OCI-LY7 (cell line): Measurements from ENCODE around the gene HTD2. TPM values are rescaled to one million over a fixed set of nuclear protein-coding genes. Genes with fewer than 3 reads are reported as not detected.

Experiments
- Bru-seq: library from RNA; stranded (reverse); fragments of 400-500 nt; gene quantifications from one replicate; lab custom pipeline; 2021; lab: Mats Ljungman, UMichigan
- BruChase-seq, 2 experiments: library from RNA; stranded (reverse); fragments of 400-500 nt; gene quantifications; one replicate each; lab custom pipeline; 2021; lab: Mats Ljungman, UMichigan
- BruUV-seq: library from RNA; stranded (reverse); fragments of 400-500 nt; replicated peaks from 2 replicates; lab custom pipeline; 2021; lab: Mats Ljungman, UMichigan
- CTCF ChIA-PET: fragments of 300-600 bp; sonication (Branson Sonifier 250); formaldehyde crosslinking; loops from one replicate; lab custom pipeline; 2022; ENCODE audit warnings: antibody characterized with exemption; ENCODE audit not compliant: unreplicated experiment; lab: Charles Lee
- POLR2A ChIA-PET: fragments of 300-600 bp; sonication (Branson Sonifier 250); formaldehyde crosslinking; loops from one replicate; lab custom pipeline; 2022; ENCODE audit warnings: antibody characterized with exemption; lab: Charles Lee
- DNase-seq: peaks from one replicate; pipeline ENCODE4 v3.0.0-alpha.2; 2015; ENCODE audit warnings: low spot score
- H2AFZ ChIP-seq: fragments of 200-600 bp; sonication (generic), shearing (Covaris generic); 2 replicates; pipeline ENCODE4 v1.6.1; 2014; ENCODE audit warnings: mild to moderate bottlenecking, antibody characterized with exemption, low read length, moderate library complexity
- H3K27ac ChIP-seq: fragments of 200-600 bp; sonication (generic); 2 replicates; pipeline ENCODE4 v1.5.1; 2014; ENCODE audit warnings: mixed run types, low read depth, mild to moderate bottlenecking, moderate library complexity, low read length, inconsistent platforms; ENCODE audit not compliant: poor library complexity, severe bottlenecking
- H3K36me3 ChIP-seq: fragments of 200-600 bp; sonication (generic); 2 replicates; pipeline ENCODE4 v1.6.1; 2014; ENCODE audit warnings: mild to moderate bottlenecking, antibody characterized with exemption, low read length, moderate library complexity, mixed read lengths; ENCODE audit not compliant: insufficient read depth
- H3K4me1 ChIP-seq: fragments of 200-600 bp; sonication (generic); 2 replicates; pipeline ENCODE4 v1.5.1; 2014; ENCODE audit warnings: mild to moderate bottlenecking, low read length; ENCODE audit not compliant: insufficient read depth, poor library complexity, severe bottlenecking
- H3K4me2 ChIP-seq: fragments of 200-600 bp; sonication (generic); 2 replicates; pipeline ENCODE4 v1.6.1; 2014; ENCODE audit warnings: mild to moderate bottlenecking, low read length
- H3K4me3 ChIP-seq: fragments of 200-600 bp; sonication (generic); 2 replicates; pipeline ENCODE4 v1.5.1; 2014; ENCODE audit warnings: mild to moderate bottlenecking, low read depth, low read length; ENCODE audit not compliant: poor library complexity, severe bottlenecking
- H3K79me2 ChIP-seq: fragments of 200-600 bp; sonication (generic); 2 replicates; pipeline ENCODE4 v1.6.1; 2016; ENCODE audit warnings: low read depth, mild to moderate bottlenecking, low read length, moderate library complexity, mixed read lengths; ENCODE audit not compliant: insufficient read depth
- H3K9me2 ChIP-seq: fragments of 200-600 bp; sonication (generic); 2 replicates; pipeline ENCODE4 v1.6.1; 2016; ENCODE audit warnings: mild to moderate bottlenecking, low read length, mixed read lengths; ENCODE audit not compliant: insufficient read depth
- H3K9me3 ChIP-seq: fragments of 200-600 bp; sonication (generic); 2 replicates; pipeline ENCODE4 v1.6.1; 2014; ENCODE audit warnings: mild to moderate bottlenecking, mixed run types, low read length, mixed read lengths
- H4K20me1 ChIP-seq: fragments of 200-600 bp; sonication (generic); 2 replicates; pipeline ENCODE4 v1.6.1; 2014; ENCODE audit warnings: mild to moderate bottlenecking, antibody characterized with exemption, low read length, moderate library complexity, mixed read lengths; ENCODE audit not compliant: insufficient read depth
- EZH2phosphoT487 ChIP-seq: fragments of 200-600 bp; sonication (generic); IDR thresholded peaks from 2 replicates; pipeline ENCODE4 v1.6.1; 2018; ENCODE audit warnings: low read depth, borderline replicate concordance, mild to moderate bottlenecking, mixed run types, antibody characterized with exemption, low read length, moderate library complexity, mixed read lengths
- intact Hi-C: fragments of 100-400 bp; cut with micrococcal nuclease; formaldehyde crosslinking; loops from one replicate; pipeline ENCODE4 v1.10.0; 2022; ENCODE audit not compliant: unreplicated experiment
- long read RNA-seq: library from polyadenylated mRNA; stranded (forward); transcript quantifications from one replicate; pipeline ENCODE4 v2.0.0, GENCODE V29; 2022
- total RNA-seq, 2 experiments: library from RNA; depleted of rRNA in 1 of 2; stranded (reverse); fragments of >200 nt in 1 of 2; shearing (Covaris generic) in 1 of 2; gene quantifications; 2 replicates each; pipeline ENCODE4 v1.2.3, GENCODE V29; 2014 to 2022
- TF ChIP-seq, protein P1 (sequence below): fragments of 200-600 bp; sonication (generic); conservative IDR thresholded peaks from 2 replicates; pipeline ENCODE4 v1.5.1; 2014; ENCODE audit warnings: mild to moderate bottlenecking, antibody characterized with exemption, low read length, moderate library complexity, mixed read lengths

Gene HTD2
- total RNA-seq (2014; rRNA removed; shearing (Covaris generic)) (6.4 and 10.0 TPM in 2 replicates), total RNA-seq (2022) (8.0 and 13.0 TPM in 2 replicates), Bru-seq, nascent RNA (percentile 81 among the genes with signal in this experiment), BruChase-seq, experiment 1, labeled RNA remaining after a 6-hour chase (percentile 78 among the genes with signal in this experiment), BruChase-seq, experiment 2, labeled RNA remaining after a 2-hour chase (percentile 68 among the genes with signal in this experiment)
- long read RNA-seq, transcript HTD2-201 (5 exons, 1,508 nt): minor isoform, 6 of 18 reads
- long read RNA-seq, transcript HTD2-206 (5 exons, 1,378 nt): major isoform, 12 of 18 reads
- long read RNA-seq, partial matches to known transcripts: 0 of 18 reads
- long read RNA-seq, other reads (novel, unspliced or antisense): 0 of 18 reads

DNA sequence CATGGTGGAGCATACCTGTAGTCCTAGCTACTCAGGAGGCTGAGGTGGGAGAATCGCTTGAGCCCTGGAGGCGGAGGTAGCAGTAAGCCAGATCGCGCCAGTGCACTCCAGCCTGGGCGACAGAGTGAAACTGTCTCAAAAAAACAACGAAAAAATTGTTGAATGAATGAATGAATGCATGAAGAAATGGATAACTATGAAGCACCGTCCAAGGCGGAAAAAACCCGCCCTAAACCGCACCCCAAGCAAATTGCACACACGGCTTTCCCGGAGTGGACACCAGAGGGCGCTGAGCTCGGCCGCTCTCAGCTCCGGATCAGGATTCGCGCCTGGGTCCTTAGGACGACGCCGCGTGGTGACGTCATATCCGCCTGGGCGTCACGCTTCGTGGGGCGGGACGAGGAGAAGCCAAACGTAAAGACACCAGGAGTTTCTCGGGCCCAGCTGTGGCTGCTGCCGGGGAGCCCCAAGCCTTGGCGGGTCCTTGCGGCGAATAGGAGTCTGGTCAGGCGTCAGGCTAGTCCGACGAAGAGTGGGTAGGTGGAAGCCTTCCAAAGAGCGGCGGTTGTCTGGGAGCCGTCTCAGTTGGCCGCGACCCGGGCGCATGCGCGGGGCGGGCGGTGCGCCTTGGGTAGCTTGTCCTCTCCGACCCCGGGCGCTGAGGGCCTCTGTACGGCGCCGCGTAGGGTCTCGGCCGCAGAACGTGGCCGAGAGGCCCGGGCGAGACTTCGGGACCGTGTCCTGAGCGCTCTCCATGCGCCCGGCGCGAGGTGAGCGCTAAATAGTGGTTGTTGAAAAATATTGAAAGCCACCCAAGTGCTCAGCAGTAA lies at the start of gene HTD2, which contains the start of gene RPP14:
TSS of gene HTD2 (plus strand) at position 639 of the 830 bp plus-strand sequence. CDS start 11,094 bp downstream, outside the sequence.
TSS of gene RPP14 (plus strand) at position 364 of the 830 bp plus-strand sequence. CDS start 4,085 bp downstream, outside the sequence.
- no peaks in the 10 kb centered on the region for H3K9me2 ChIP-seq
- CTCF ChIA-PET: interaction anchor here (0.6 to 2.1 kb wide), 11 partner anchors 11 to 194 kb away, joined by 3 to 8 read pairs (median 3); no protein-coding TSS in a partner anchor
- POLR2A ChIA-PET: interaction anchor here (0.5 to 2.6 kb wide), 23 partner anchors 9 to 233 kb away, joined by 3 to 12 read pairs (median 3); partner anchors contain the start of gene PDHB
- peaks cover 20% of the 10 kb centered on the region for H4K20me1 ChIP-seq
- peak within 1 kb of the TSS; percentile 51; the same call in 1 of the 2 replicates for H2AFZ ChIP-seq
- H3K4me2 ChIP-seq: peak within 1 kb of the TSS; percentile 91
- peak within 1 kb of the TSS; percentile 82 for H3K4me3 ChIP-seq
- no TSS peak for BruUV-seq
- no peak for TF ChIP-seq EZH2phosphoT487
- TF ChIP-seq, protein P1, sequence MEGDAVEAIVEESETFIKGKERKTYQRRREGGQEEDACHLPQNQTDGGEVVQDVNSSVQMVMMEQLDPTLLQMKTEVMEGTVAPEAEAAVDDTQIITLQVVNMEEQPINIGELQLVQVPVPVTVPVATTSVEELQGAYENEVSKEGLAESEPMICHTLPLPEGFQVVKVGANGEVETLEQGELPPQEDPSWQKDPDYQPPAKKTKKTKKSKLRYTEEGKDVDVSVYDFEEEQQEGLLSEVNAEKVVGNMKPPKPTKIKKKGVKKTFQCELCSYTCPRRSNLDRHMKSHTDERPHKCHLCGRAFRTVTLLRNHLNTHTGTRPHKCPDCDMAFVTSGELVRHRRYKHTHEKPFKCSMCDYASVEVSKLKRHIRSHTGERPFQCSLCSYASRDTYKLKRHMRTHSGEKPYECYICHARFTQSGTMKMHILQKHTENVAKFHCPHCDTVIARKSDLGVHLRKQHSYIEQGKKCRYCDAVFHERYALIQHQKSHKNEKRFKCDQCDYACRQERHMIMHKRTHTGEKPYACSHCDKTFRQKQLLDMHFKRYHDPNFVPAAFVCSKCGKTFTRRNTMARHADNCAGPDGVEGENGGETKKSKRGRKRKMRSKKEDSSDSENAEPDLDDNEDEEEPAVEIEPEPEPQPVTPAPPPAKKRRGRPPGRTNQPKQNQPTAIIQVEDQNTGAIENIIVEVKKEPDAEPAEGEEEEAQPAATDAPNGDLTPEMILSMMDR: peak; percentile 87
- H3K79me2 ChIP-seq: peaks cover 43% of the 10 kb centered on the region
- intact Hi-C loops: loop anchor here (1.0 to 5.0 kb wide), 4 partner anchors 69 to 326 kb away; partner anchors contain the start of genes ABHD6 and KCTD6
- peaks cover 40% of the 10 kb centered on the region for H3K36me3 ChIP-seq
- peaks cover 16% of the 10 kb centered on the region for H3K4me1 ChIP-seq
- H3K27ac ChIP-seq: peak within 1 kb of the TSS; percentile 81
- peak; percentile 99 for DNase-seq
- peaks cover 13% of the 10 kb centered on the region for H3K9me3 ChIP-seq

DNA sequence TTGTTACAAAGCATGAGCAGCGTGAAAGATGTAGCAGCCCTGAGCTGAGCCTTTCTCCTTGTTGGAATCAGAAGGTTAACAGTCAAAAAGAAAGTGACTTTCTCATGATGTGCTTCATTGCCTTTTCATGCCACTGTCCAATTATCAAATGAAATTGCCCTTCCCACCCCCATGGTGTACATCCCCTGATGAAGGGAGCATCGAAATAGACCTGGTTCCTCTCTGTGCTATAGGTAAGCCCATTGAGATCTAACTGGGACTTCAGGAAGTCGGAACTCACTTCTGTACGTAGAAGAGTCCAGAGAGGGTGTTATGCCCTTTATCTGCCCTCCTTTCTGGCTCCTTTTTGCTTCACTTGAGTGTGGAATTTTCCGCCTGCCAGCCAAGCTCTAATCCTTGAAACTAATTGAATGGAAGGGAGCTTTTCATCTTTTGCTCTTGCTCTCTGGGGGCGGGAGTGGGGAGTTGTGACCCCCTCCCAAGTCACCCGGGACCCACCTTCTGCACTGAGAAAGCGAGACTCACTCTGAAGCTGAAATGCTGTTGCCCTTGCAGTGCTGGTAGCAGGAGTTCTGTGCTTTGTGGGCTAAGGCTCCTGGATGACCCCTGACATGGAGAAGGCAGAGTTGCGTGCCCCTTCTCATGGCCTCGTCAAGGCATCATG lies 47.8 kb upstream of the HTD2 start:
- H3K4me2 ChIP-seq: no peak overlapping the region
- no peak overlapping the region for H3K27ac ChIP-seq
- no peaks in the 10 kb centered on the region for H3K9me2 ChIP-seq
- intact Hi-C loops: no loop called here
- H2AFZ ChIP-seq: no peak overlapping the region
- no peaks in the 10 kb centered on the region for H3K4me1 ChIP-seq
- no peak overlapping the region for H3K4me3 ChIP-seq
- CTCF ChIA-PET: no interaction called here
- no peak for TF ChIP-seq EZH2phosphoT487
- TF ChIP-seq, protein P1: no peak
- peaks cover 4% of the 10 kb centered on the region; the same call in 1 of the 2 replicates for H3K36me3 ChIP-seq
- DNase-seq: no peak
- H3K9me3 ChIP-seq: no peaks in the 10 kb centered on the region
- H3K79me2 ChIP-seq: no peaks in the 10 kb centered on the region
- BruUV-seq: no TSS peak
- H4K20me1 ChIP-seq: no peaks in the 10 kb centered on the region
- POLR2A ChIA-PET: interaction anchor here (0.5 kb wide), 1 partner anchor 62 kb away, joined by 3 read pairs; no protein-coding TSS in a partner anchor
